B cell (primary cell): ENCODE data around the gene ICE2.

Source experiments
- CTCF ChIP-seq: fragments of 200-600 bp; IDR thresholded peaks from one replicate; pipeline ENCODE4 v1.8.0; 2022; ENCODE audit warnings: antibody characterized with exemption, mild to moderate bottlenecking
- EZH2 ChIP-seq: IDR thresholded peaks from 2 replicates; pipeline ENCODE4 v1.6.1; 2012; ENCODE audit warnings: borderline replicate concordance, low read depth, mild to moderate bottlenecking, moderate library complexity, low read length; ENCODE audit not compliant: insufficient read depth, poor library complexity, severe bottlenecking

DNA sequence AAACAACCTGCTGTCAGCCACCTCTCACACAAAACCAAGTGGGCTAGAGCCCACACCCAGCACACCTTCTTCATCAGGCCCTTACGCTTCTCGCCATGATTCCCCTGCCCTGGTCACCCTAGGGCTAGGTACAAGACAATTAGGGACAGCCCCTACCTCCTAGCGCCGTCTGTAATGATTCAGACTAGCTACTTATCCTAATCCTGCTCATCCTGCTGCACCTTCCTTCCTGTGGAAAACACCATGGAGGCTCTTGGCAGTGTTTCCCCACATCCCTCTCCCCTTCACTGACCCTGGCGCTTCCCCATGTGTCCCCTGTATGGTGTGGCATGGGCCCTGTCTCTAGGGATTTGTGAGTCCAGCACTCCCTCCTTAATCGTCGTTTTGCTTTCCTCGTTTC lies 39.6 kb upstream of the ICE2 start:
- TF ChIP-seq EZH2 (no peak), CTCF (no peak)
